Hematopoietic multipotent progenitor cell treated with erythropoietin and hydrocortisone succinate and interleukin-3 and kit ligand, for 15 days (in vitro differentiated cells): ENCODE measurements around the gene VCP.
"Not testable (repeated sequence)": the region's sequence is repeated elsewhere in the genome, so short reads cannot be mapped to it uniquely, and the experiment has no call there.

Experiments
- DNase-seq: peaks from one replicate; pipeline ENCODE4 v3.0.0-alpha.2; 2015; ENCODE audit warnings: low spot score

VCP gene

GRCh38 chr9:35060548-35061207 is 11.7 kb downstream of the VCP start:
- no peak for DNase-seq

GRCh38 chr9:35059438-35059837 is 13.0 kb downstream of the VCP start:
- no peak for DNase-seq

- no peak for DNase-seq
Observed at GRCh38 chr9:35057271-35057620, 15.2 kb downstream of the VCP start.

- DNase-seq, result no peak
Observed at GRCh38 chr9:35056571-35057270, 15.7 kb downstream of the VCP start.

- no peak for DNase-seq
Observed at GRCh38 chr9:35054871-35055644, 17.4 kb downstream of the VCP start.

GRCh38 chr9:35054185-35054835 is 18.1 kb downstream of the VCP start:
- DNase-seq, result no peak

GRCh38 chr9:35051069-35051967 is 21.1 kb downstream of the VCP start:
- DNase-seq, result peak; percentile 53

GRCh38 chr9:35048511-35048910 is 23.9 kb downstream of the VCP start:
- DNase-seq, result no peak

- DNase-seq, result no peak
Observed at GRCh38 chr9:35044071-35044470, 28.4 kb downstream of the VCP start.

GRCh38 chr9:35042891-35043545 is 29.4 kb downstream of the VCP start:
- DNase-seq, result no peak

- no peak for DNase-seq
Observed at GRCh38 chr9:35042081-35042604, 30.3 kb downstream of the VCP start.

- no peak for DNase-seq
Observed at GRCh38 chr9:35035851-35036701, 36.3 kb downstream of the VCP start.

- no peak for DNase-seq
Observed at GRCh38 chr9:35033101-35033500, 39.3 kb downstream of the VCP start.

GRCh38 chr9:35029852-35030251 is 42.6 kb downstream of the VCP start:
- DNase-seq, result no peak

- DNase-seq, result no peak
Observed at GRCh38 chr9:35029241-35029640, 43.2 kb downstream of the VCP start.

- no peak for DNase-seq
Observed at GRCh38 chr9:35028341-35028740, 44.1 kb downstream of the VCP start.

GRCh38 chr9:35027860-35028259 is 44.6 kb downstream of the VCP start:
- no peak for DNase-seq

GRCh38 chr9:35027374-35027773 is 45.1 kb downstream of the VCP start:
- no peak for DNase-seq

GRCh38 chr9:35026671-35027070 is 45.8 kb downstream of the VCP start:
- DNase-seq, result no peak

GRCh38 chr9:35023443-35023842 is 49.0 kb downstream of the VCP start:
- DNase-seq, result not testable (repeated sequence)
